A673 (cell line): ENCODE data around the gene SFXN5. TPM values are rescaled to one million over a fixed set of nuclear protein-coding genes. Genes with fewer than 3 reads are reported as not detected.
A peak's percentile ranks its signal among the peaks of the same experiment; 100 is the strongest.

ENCODE experiments used
- BruUV-seq: library from RNA; stranded (reverse); fragments of 400-500 nt; replicated peaks from 2 replicates; lab custom pipeline; 2021; lab: Mats Ljungman, UMichigan
- CTCF ChIA-PET: fragments of 300-600 bp; sonication (Branson Sonifier 250); formaldehyde crosslinking; loops from one replicate; lab custom pipeline; 2022; ENCODE audit warnings: antibody characterized with exemption; lab: Charles Lee
- POLR2A ChIA-PET: fragments of 300-600 bp; sonication (Branson Sonifier 250); formaldehyde crosslinking; loops from one replicate; lab custom pipeline; 2022; ENCODE audit warnings: antibody characterized with exemption; ENCODE audit not compliant: low non-redundant PET; lab: Charles Lee
- DNase-seq: peaks from one replicate; pipeline ENCODE4 v3.0.0-alpha.2; 2015; ENCODE audit warnings: low spot score
- H3K27ac ChIP-seq: fragments of 200-600 bp; sonication (generic); 2 replicates; pipeline ENCODE4 v1.5.1; 2016; ENCODE audit warnings: mixed run types, low read depth, mild to moderate bottlenecking, mixed read lengths, antibody characterized with exemption, low read length; ENCODE audit not compliant: poor library complexity, severe bottlenecking
- H3K27me3 ChIP-seq: fragments of 200-600 bp; sonication (generic); replicated peaks from 2 replicates; pipeline ENCODE4 v1.6.1; 2017; ENCODE audit warnings: mixed run types, low read depth, mild to moderate bottlenecking, mixed read lengths, antibody characterized with exemption, low read length; ENCODE audit not compliant: insufficient read depth, poor library complexity
- H3K36me3 ChIP-seq: fragments of 200-600 bp; sonication (generic); 2 replicates; pipeline ENCODE4 v1.6.1; 2016; ENCODE audit warnings: mixed run types, mild to moderate bottlenecking, mixed read lengths, antibody characterized with exemption, low read length; ENCODE audit not compliant: insufficient read depth, poor library complexity, severe bottlenecking
- H3K4me1 ChIP-seq: fragments of 200-600 bp; sonication (generic); 2 replicates; pipeline ENCODE4 v1.6.1; 2017; ENCODE audit warnings: mixed run types, mild to moderate bottlenecking, mixed read lengths, antibody characterized with exemption, low read length; ENCODE audit not compliant: insufficient read depth, poor library complexity, severe bottlenecking
- H3K4me3 ChIP-seq: fragments of 200-600 bp; sonication (generic); 2 replicates; pipeline ENCODE4 v1.5.1; 2016; ENCODE audit warnings: low read depth, mixed run types, mild to moderate bottlenecking, mixed read lengths, low read length; ENCODE audit not compliant: poor library complexity, severe bottlenecking
- H3K9me3 ChIP-seq: fragments of 200-600 bp; sonication (generic); 2 replicates; pipeline ENCODE4 v1.6.1; 2016; ENCODE audit warnings: mixed run types, low read depth, mild to moderate bottlenecking, mixed read lengths, antibody characterized with exemption, low read length; ENCODE audit not compliant: poor library complexity, severe bottlenecking
- EZH2 ChIP-seq: fragments of 200-600 bp; sonication (generic); IDR thresholded peaks from 2 replicates; pipeline ENCODE4 v1.6.1; 2017; ENCODE audit warnings: borderline replicate concordance, low read depth, mild to moderate bottlenecking, mixed read lengths, antibody characterized with exemption, low read length; ENCODE audit not compliant: poor library complexity, severe bottlenecking
- intact Hi-C: fragments of 100-400 bp; cut with micrococcal nuclease; formaldehyde crosslinking; loops from one replicate; pipeline ENCODE4 v1.10.0; 2022; ENCODE audit not compliant: unreplicated experiment
- total RNA-seq: library from RNA; stranded (reverse); gene quantifications from 2 replicates; pipeline ENCODE4 v1.2.3, GENCODE V29; 2021
- TF ChIP-seq, protein P1 (sequence below): fragments of 300-800, 200-600 bp; sonication (generic); conservative IDR thresholded peaks from 2 replicates; pipeline ENCODE4 v1.5.1; 2017; ENCODE audit warnings: low read depth, mild to moderate bottlenecking, antibody characterized with exemption, low read length, moderate library complexity, mixed read lengths

Gene SFXN5
- total RNA-seq, 1 experiment from 2014 or later: 23.1 TPM

DNA sequence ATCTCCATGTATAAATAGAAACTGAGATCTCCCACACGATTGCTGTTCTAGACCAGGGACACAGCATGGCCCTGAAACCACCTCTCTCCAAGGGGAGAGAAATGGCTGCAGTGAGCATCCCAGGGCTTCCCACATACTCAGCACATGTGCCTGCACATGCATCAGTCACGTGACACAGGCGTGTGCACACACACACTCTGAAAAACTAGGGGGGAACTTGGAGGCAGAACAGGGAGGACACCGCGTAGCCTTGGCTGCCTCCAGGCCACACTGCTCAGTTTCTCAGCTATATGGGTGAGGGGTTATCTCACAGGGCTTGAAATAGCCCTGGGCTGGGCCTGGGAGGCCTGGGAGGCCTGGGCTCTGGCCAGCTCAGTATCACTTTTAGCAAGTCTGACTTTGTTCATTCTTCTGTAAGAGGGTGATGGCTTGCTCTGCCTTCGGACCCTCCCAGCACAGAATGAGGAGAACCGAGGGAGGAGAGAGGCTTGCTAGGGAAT, 87.3 kb downstream of the SFXN5 start:
- Histone ChIP-seq H3K4me1 (peaks cover 5% of the 10 kb centered on the region), H3K9me3 (no peaks in the 10 kb centered on the region), H3K27me3 (no peaks in the 10 kb centered on the region), H3K27ac (no peak overlapping the region), H3K4me3 (no peak overlapping the region), H3K36me3 (no peaks in the 10 kb centered on the region)
- no TSS peak for BruUV-seq
- ChIA-PET POLR2A (no interaction called here), CTCF (no interaction called here)
- intact Hi-C loops: no loop called here
- TF ChIP-seq, protein P1, sequence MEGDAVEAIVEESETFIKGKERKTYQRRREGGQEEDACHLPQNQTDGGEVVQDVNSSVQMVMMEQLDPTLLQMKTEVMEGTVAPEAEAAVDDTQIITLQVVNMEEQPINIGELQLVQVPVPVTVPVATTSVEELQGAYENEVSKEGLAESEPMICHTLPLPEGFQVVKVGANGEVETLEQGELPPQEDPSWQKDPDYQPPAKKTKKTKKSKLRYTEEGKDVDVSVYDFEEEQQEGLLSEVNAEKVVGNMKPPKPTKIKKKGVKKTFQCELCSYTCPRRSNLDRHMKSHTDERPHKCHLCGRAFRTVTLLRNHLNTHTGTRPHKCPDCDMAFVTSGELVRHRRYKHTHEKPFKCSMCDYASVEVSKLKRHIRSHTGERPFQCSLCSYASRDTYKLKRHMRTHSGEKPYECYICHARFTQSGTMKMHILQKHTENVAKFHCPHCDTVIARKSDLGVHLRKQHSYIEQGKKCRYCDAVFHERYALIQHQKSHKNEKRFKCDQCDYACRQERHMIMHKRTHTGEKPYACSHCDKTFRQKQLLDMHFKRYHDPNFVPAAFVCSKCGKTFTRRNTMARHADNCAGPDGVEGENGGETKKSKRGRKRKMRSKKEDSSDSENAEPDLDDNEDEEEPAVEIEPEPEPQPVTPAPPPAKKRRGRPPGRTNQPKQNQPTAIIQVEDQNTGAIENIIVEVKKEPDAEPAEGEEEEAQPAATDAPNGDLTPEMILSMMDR: no peak
- TF ChIP-seq EZH2: no peak
- no peak for DNase-seq

- Histone ChIP-seq H3K36me3 (no peaks in the 10 kb centered on the region), H3K4me1 (peaks cover 5% of the 10 kb centered on the region), H3K27me3 (no peaks in the 10 kb centered on the region), H3K27ac (no peak overlapping the region), H3K9me3 (no peaks in the 10 kb centered on the region), H3K4me3 (no peak overlapping the region)
- CTCF ChIA-PET: interaction anchor here (0.7 kb wide), 1 partner anchor 194 kb away, joined by 4 read pairs; no protein-coding TSS in a partner anchor
- POLR2A ChIA-PET: no interaction called here
- intact Hi-C loops: no loop called here
- TF ChIP-seq, protein P1: no peak
- TF ChIP-seq EZH2: no peak
- DNase-seq: no peak
- BruUV-seq: no TSS peak
Observed at GRCh38 chr2:72983500-72984161, 87.9 kb downstream of the SFXN5 start.

DNA sequence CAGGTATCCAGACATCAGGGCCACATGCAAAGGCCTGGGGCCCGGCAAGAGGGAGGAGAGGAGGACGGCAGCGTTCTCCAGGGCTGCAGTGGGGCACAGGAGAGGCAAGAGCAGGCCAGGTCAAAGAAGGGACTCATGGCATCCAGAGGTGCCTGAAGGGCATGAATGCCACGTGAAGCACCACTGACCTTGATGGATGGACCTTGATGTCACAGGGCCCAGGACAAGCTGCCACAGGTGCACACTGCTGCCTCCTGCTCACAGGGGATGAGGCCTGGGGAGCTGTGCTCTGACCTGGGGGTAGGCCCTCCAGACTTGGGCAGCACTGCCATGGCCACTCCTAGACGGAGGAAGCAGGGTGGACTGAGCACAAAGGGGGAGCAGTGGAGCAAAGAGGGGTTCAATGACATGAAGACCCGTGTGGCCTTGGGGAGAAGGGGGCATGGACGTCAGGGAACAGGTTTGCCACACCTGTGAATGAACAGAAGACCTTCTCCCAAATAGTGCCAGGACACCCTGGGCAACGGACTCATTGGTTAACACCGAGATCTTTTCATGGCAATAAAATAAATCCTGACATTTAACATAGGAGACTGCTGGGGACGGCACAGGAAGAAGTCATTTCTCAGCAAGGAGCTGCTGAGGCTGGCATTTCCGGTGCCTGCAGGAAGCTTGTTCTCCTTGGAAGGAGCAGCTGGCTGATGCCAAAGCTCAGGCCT, 88.6 kb downstream of the SFXN5 start:
- no TSS peak for BruUV-seq
- DNase-seq: peak; percentile 43
- CTCF ChIA-PET: interaction anchor here (0.7 kb wide), 1 partner anchor 195 kb away, joined by 4 read pairs; no protein-coding TSS in a partner anchor
- no peaks in the 10 kb centered on the region for H3K9me3 ChIP-seq
- POLR2A ChIA-PET: no interaction called here
- H3K36me3 ChIP-seq: no peaks in the 10 kb centered on the region
- H3K27ac ChIP-seq: no peak overlapping the region
- H3K27me3 ChIP-seq: no peaks in the 10 kb centered on the region
- H3K4me1 ChIP-seq: peaks cover 5% of the 10 kb centered on the region
- TF ChIP-seq EZH2: no peak
- TF ChIP-seq, protein P1: no peak
- intact Hi-C loops: no loop called here
- H3K4me3 ChIP-seq: no peak overlapping the region
